Fibroblast of lung (primary cell): Measurements from ENCODE around the gene PCMT1. TPM values are rescaled to one million over a fixed set of nuclear protein-coding genes. Genes with fewer than 3 reads are reported as not detected.

Source experiments
- DNase-seq, 2 donors: peaks; one replicate each; pipeline versions ENCODE4 v3.0.0 to v3.0.0-alpha.2; 2010; ENCODE audit warnings: low read depth in 2 of 2
- H2AFZ ChIP-seq: 2 replicates; pipeline ENCODE4 v1.5.1; 2012; ENCODE audit warnings: low read length, control low read depth, inconsistent platforms
- H3K27ac ChIP-seq: 2 replicates; pipeline ENCODE4 v1.5.1; 2011; ENCODE audit warnings: low read length, control low read depth; ENCODE audit not compliant: insufficient read depth
- H3K27me3 ChIP-seq: 2 replicates; pipeline ENCODE4 v1.5.1; 2011; ENCODE audit warnings: mild to moderate bottlenecking, low read length; ENCODE audit not compliant: control insufficient read depth, insufficient read depth
- H3K36me3 ChIP-seq: 2 replicates; pipeline ENCODE4 v1.5.1; 2011; ENCODE audit warnings: low read length; ENCODE audit not compliant: control insufficient read depth, insufficient read depth
- H3K4me1 ChIP-seq: 2 replicates; pipeline ENCODE4 v1.5.1; 2011; ENCODE audit warnings: low read length; ENCODE audit not compliant: control insufficient read depth, insufficient read depth; ENCODE audit errors: extremely low read depth
- H3K4me2 ChIP-seq: 2 replicates; pipeline ENCODE4 v1.5.1; 2011; ENCODE audit warnings: low read length, control low read depth; ENCODE audit not compliant: insufficient read depth; ENCODE audit errors: extremely low read depth
- H3K4me3 ChIP-seq, 4 experiments: fragments of 200-600 bp in 1 of 4; sonication (generic) in 1 of 4; replicated peaks in 1 of 4; 2 replicates each; pipeline ENCODE4 v1.5.1; 2011 to 2016; ENCODE audit warnings: low read length in 4 of 4, low read depth in 3 of 4, mild to moderate bottlenecking in 3 of 4, control low read depth in 2 of 4, inconsistent platforms in 1 of 4, mixed read lengths in 1 of 4; ENCODE audit not compliant: insufficient read depth in 1 of 4; ENCODE audit errors: control extremely low read depth in 1 of 4
- H3K79me2 ChIP-seq: 2 replicates; pipeline ENCODE4 v1.5.1; 2012; ENCODE audit warnings: mild to moderate bottlenecking, low read length, inconsistent platforms; ENCODE audit not compliant: control insufficient read depth, insufficient read depth
- H3K9ac ChIP-seq: 2 replicates; pipeline ENCODE4 v1.5.1; 2011; ENCODE audit warnings: mild to moderate bottlenecking, low read length, control low read depth; ENCODE audit not compliant: insufficient read depth
- H3K9me3 ChIP-seq: 2 replicates; pipeline ENCODE4 v1.5.1; 2012; ENCODE audit warnings: low read depth, low read length; ENCODE audit not compliant: control insufficient read depth, insufficient read depth
- H4K20me1 ChIP-seq: 2 replicates; pipeline ENCODE4 v1.5.1; 2011; ENCODE audit warnings: low read length; ENCODE audit not compliant: control insufficient read depth, insufficient read depth; ENCODE audit errors: extremely low read depth
- CTCF ChIP-seq, 2 donors: IDR thresholded peaks in 1 of 2; conservative IDR thresholded peaks in 1 of 2; 1 replicate in 1 of 2; 2 replicates in 1 of 2; pipeline ENCODE4 v1.5.1; 2011 to 2012; ENCODE audit warnings: low read length in 2 of 2, control low read depth in 1 of 2, inconsistent platforms in 1 of 2, low read depth in 1 of 2, mild to moderate bottlenecking in 1 of 2
- EZH2 ChIP-seq: IDR thresholded peaks from 2 replicates; pipeline ENCODE4 v1.5.1; 2012; ENCODE audit warnings: low read length, control low read depth, mild to moderate bottlenecking; ENCODE audit errors: missing control alignments
- polyA plus RNA-seq, 2 donors: library from polyadenylated mRNA; depleted of rRNA in 1 of 2; stranded (reverse) in 1 of 2; unstranded in 1 of 2; fragments of >200 nt; gene quantifications; 2 replicates each; pipeline ENCODE4 v1.2.1, GENCODE V29; 2011 to 2012; ENCODE audit warnings: missing spikeins in 1 of 2
- total RNA-seq: library from RNA; depleted of rRNA; stranded (reverse); fragments of >200 nt; gene quantifications from 2 replicates; pipeline ENCODE4 v1.2.1, GENCODE V29; 2014

Gene PCMT1
- total and polyA plus RNA-seq, 2 donors (not counting 1 experiment from before 2014, with no cell fraction given): 81.3 to 172 TPM

DNA sequence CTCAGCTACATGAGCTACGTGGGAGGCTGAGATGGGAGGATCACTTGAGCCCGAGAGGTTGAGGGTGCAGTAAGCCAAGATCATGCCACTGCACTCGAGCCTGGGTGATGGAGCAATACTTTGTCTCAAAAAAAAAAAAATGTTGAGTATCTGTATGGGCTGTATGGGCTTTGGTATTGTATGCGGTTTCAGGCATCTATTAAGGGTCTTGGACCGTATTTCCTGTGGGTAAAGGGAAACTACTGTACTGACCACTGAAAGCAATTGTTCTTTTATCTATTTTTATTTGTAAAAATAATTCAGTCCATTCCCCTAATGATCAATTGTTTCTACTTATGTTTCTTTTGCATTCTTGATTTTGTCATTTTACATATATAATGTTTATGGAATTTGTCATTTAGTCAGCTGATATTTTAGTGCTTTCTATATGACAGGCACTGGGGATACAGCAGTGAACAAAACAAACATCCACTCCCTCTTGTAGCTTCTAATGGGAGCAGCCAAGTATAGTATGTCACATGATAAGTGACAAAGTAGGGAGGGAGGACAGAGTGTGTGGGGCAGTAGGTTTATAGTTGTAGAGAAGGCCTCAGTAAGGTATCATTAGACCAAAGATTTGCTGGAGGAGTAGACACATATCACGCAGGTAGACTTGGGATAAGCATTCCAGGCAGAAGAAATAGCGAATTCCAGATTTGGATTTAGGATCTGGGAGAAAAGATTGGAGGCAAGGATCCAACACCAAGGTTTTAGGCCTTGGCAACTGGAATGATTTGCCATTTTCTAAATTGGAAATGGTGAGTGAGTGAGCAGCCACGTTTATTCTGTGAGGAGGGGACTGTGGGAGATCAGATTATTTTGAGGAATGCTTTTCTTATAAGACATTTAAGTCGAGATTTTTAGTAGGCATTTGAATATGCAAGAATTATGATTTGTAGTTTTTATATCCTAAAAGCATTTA lies 6.0 kb downstream of the PCMT1 start:
- Histone ChIP-seq H3K27me3 (no peaks in the 10 kb centered on the region), H3K36me3 (no peaks in the 10 kb centered on the region), H3K9me3 (no peaks in the 10 kb centered on the region), H4K20me1 (no peaks in the 10 kb centered on the region), H2AFZ (no peak overlapping the region), H3K79me2 (peaks cover 91% of the 10 kb centered on the region), H3K4me1 (no peaks in the 10 kb centered on the region), H3K4me2 (no peak overlapping the region), H3K9ac (no peak overlapping the region), H3K4me3 (no peak overlapping the region), H3K27ac (no peak overlapping the region)
- no peak for DNase-seq
- no peak for TF ChIP-seq CTCF (conservative IDR thresholded peaks at IDR 0.05 in 1 of 2, IDR thresholded peaks at IDR 0.05 in 1 of 2; ENCODE audit: low read depth in 1 of 2, low read length in 2 of 2)
- no peak for TF ChIP-seq EZH2

GRCh38 chr6:149756261-149756636 lies 6.7 kb downstream of the PCMT1 start:
- no peak for TF ChIP-seq CTCF (conservative IDR thresholded peaks at IDR 0.05 in 1 of 2, IDR thresholded peaks at IDR 0.05 in 1 of 2; ENCODE audit: low read depth in 1 of 2, low read length in 2 of 2)
- TF ChIP-seq EZH2: no peak
- no peaks in the 10 kb centered on the region for H3K36me3 ChIP-seq
- H3K27ac ChIP-seq: no peak overlapping the region
- no peaks in the 10 kb centered on the region for H3K4me1 ChIP-seq
- H4K20me1 ChIP-seq: no peaks in the 10 kb centered on the region
- H2AFZ ChIP-seq: no peak overlapping the region
- H3K4me3 ChIP-seq: no peak overlapping the region
- no peaks in the 10 kb centered on the region for H3K27me3 ChIP-seq
- H3K9me3 ChIP-seq: no peaks in the 10 kb centered on the region
- no peak overlapping the region for H3K9ac ChIP-seq
- no peak overlapping the region for H3K4me2 ChIP-seq
- DNase-seq: no peak
- peaks cover 91% of the 10 kb centered on the region for H3K79me2 ChIP-seq

DNA sequence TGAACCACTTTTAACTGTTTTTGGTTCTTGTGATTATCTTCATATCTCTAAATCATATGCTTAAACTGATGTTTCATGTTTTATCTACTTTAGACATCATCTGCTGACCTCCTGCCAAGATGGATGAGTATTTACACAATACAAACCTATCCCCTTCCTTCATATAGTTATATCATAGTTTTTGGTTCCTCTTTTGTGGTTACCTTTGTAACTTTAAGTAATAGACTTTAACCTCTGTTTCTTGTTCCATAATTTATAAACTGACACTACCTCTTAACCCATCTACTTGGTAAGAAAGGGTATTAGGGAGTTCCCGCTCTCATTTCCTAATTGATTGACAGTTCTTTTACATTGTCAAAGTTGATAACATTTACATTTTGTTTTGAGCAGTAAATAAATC lies 11.9 kb downstream of the PCMT1 start:
- no peak for TF ChIP-seq EZH2
- DNase-seq: no peak
- H3K79me2 ChIP-seq: peaks cover 68% of the 10 kb centered on the region
- no peaks in the 10 kb centered on the region for H4K20me1 ChIP-seq
- no peak overlapping the region for H3K27ac ChIP-seq
- H3K4me3 ChIP-seq: no peak overlapping the region
- H3K9ac ChIP-seq: no peak overlapping the region
- no peaks in the 10 kb centered on the region for H3K9me3 ChIP-seq
- no peak overlapping the region for H3K4me2 ChIP-seq
- no peaks in the 10 kb centered on the region for H3K36me3 ChIP-seq
- H3K4me1 ChIP-seq: no peaks in the 10 kb centered on the region
- no peaks in the 10 kb centered on the region for H3K27me3 ChIP-seq
- H2AFZ ChIP-seq: no peak overlapping the region
